HPDE6-E6E7 (cell line): Measurements from ENCODE around the gene POU2AF3.

Experiments used
- DNase-seq: peaks from one replicate; pipeline ENCODE4 v3.0.0; 2011; ENCODE audit warnings: missing footprints; ENCODE audit errors: extremely low spot score

POU2AF3 gene

GRCh38 chr11:111327908-111328624 is 29.7 kb downstream of the POU2AF3 start:
- DNase-seq, result no peak

GRCh38 chr11:111329306-111330204 is 31.2 kb downstream of the POU2AF3 start:
- no peak for DNase-seq

GRCh38 chr11:111330234-111330893 is 32.0 kb downstream of the POU2AF3 start:
- DNase-seq, result no peak

- no peak for DNase-seq
Observed at GRCh38 chr11:111331711-111332479, 33.5 kb downstream of the POU2AF3 start.

GRCh38 chr11:111334532-111335502 is 36.5 kb downstream of the POU2AF3 start:
- DNase-seq, result no peak

- DNase-seq, result no peak
Observed at GRCh38 chr11:111335549-111335948, 37.2 kb downstream of the POU2AF3 start.

- no peak for DNase-seq
Observed at GRCh38 chr11:111336062-111336461, 37.7 kb downstream of the POU2AF3 start.

- no peak for DNase-seq
Observed at GRCh38 chr11:111336582-111337256, 38.4 kb downstream of the POU2AF3 start.

GRCh38 chr11:111339758-111340388 is 41.5 kb downstream of the POU2AF3 start:
- DNase-seq, result no peak

- no peak for DNase-seq
Observed at GRCh38 chr11:111342329-111342728, 44.0 kb downstream of the POU2AF3 start.

- DNase-seq, result no peak
Observed at GRCh38 chr11:111344032-111344431, 45.7 kb downstream of the POU2AF3 start.

- DNase-seq, result no peak
Observed at GRCh38 chr11:111347002-111347722, 48.8 kb downstream of the POU2AF3 start.

- DNase-seq, result no peak
Observed at GRCh38 chr11:111347723-111348115, 49.4 kb downstream of the POU2AF3 start.

GRCh38 chr11:111348147-111348546 is 49.8 kb downstream of the POU2AF3 start:
- DNase-seq, result no peak

- no peak for DNase-seq
Observed at GRCh38 chr11:111349191-111349695, 50.9 kb downstream of the POU2AF3 start.

- DNase-seq, result no peak
Observed at GRCh38 chr11:111350811-111351210, 52.5 kb downstream of the POU2AF3 start.

GRCh38 chr11:111351374-111352055 is 53.2 kb downstream of the POU2AF3 start:
- no peak for DNase-seq

- no peak for DNase-seq
Observed at GRCh38 chr11:111352231-111352746, 53.9 kb downstream of the POU2AF3 start.
